Fibroblast of the conjunctiva (primary cell): Measurements from ENCODE around the gene VCY.
"Not testable (repeated sequence)": the region's sequence is repeated elsewhere in the genome, so short reads cannot be mapped to it uniquely, and the experiment has no call there.

Experiments used
- DNase-seq: peaks from one replicate; pipeline ENCODE4 v3.0.0-alpha.2; 2010; ENCODE audit warnings: low read depth

VCY gene

DNA sequence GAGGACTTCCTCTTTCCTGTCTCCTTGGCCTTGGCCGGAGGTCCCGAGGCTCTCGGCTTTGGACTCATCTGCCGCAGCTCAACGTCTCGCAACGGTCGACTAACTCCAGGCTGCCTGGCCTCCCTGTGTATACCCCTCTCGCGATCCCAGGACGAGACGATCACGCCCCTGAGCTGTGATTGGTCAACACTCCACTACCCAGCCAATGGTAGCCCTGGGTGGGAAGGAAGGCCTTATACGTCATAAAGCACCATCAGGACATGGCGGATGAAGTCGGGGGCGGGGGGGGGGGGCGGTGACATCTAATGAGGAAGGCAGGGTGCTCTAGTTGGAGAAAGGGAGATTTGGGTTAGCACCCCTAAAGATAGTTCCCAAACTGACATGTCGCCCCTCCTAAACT, at the start of gene VCY:
Gene VCY (minus strand): TSS at position 101 of the 400 bp plus-strand sequence. CDS start 33 bp downstream, at position 68.
- not testable (repeated sequence) for DNase-seq

DNA sequence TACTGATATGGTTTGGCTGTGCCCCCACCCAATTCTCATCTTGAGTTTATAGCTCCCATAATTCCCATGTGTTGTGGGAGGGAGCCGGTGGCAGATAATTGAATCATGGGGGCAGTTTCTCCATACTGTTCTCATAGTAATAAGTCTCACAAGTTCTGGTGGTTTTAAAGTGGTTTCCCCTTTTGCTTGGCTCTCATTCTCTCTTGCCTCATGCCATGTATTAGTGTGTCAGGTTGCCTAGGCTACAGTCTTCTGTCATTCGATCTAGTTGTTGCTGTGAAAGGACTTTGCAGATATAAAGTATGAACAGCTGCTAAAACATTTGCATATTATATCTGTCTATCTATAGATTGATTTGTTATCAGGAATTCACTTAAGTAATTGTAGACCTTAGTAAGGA, 44.1 kb upstream of the VCY start:
- DNase-seq = not testable (repeated sequence)

DNA sequence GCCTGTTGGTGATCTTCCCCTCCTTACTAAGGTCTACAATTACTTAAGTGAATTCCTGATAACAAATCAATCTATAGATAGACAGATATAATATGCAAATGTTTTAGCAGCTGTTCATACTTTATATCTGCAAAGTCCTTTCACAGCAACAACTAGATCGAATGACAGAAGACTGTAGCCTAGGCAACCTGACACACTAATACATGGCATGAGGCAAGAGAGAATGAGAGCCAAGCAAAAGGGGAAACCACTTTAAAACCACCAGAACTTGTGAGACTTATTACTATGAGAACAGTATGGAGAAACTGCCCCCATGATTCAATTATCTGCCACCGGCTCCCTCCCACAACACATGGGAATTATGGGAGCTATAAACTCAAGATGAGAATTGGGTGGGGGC, 25.6 kb upstream of the VCY start:
- DNase-seq = not testable (repeated sequence)

DNA sequence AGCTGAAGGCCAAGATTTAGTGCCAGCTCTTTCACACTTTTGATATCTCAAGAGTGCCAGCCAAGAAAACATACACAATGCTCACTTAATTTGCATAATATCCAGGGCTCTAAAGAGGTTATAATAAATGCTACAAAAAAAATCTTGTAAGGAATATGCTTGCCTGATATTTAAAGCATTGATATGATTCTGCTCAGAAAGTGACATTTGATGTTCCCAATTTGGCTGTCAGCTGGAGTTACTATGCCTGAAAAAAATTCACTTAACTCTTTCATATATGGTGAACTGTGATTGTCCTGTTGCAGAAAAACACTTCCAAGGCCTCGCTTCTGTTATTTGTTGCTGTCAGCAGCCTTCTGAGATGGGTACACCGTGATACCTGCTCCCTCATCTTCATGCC, 43.9 kb downstream of the VCY start:
- DNase-seq = not testable (repeated sequence)
